ENCODE measurements around the gene AHR.
"Not testable (repeated sequence)": the region's sequence is repeated elsewhere in the genome, so short reads cannot be mapped to it uniquely, and the experiment has no call there.

AHR gene

GRCh38 chr7:17380736-17381662, 82.5 kb downstream of the AHR start:
- no peak for DNase-seq (ENCODE audit: low read depth)

GRCh38 chr7:17382408-17383354, 84.2 kb downstream of the AHR start:
- not testable (repeated sequence) for DNase-seq (ENCODE audit: low read depth)

GRCh38 chr7:17384400-17384799, 85.9 kb downstream of the AHR start:
- no peak for DNase-seq (ENCODE audit: low read depth)

GRCh38 chr7:17385612-17386011, 87.2 kb downstream of the AHR start:
- DNase-seq (ENCODE audit: low read depth) = no peak

- no peak for DNase-seq (ENCODE audit: low read depth)
Measured at GRCh38 chr7:17390392-17390791, 91.9 kb downstream of the AHR start.

- no peak for DNase-seq (ENCODE audit: low read depth)
Measured at GRCh38 chr7:17391366-17391765, 92.9 kb downstream of the AHR start.

GRCh38 chr7:17392846-17393245, 94.4 kb downstream of the AHR start:
- no peak for DNase-seq (ENCODE audit: low read depth)

GRCh38 chr7:17394563-17394962, 96.1 kb downstream of the AHR start:
- DNase-seq (ENCODE audit: low read depth) = not testable (repeated sequence)
